NCI-H2029 (cell line): Measurements from ENCODE around the gene HEXIM2.

Experiments
- DNase-seq: peaks from one replicate; lab custom pipeline; 2025; lab: John Stamatoyannopoulos, UW

Gene HEXIM2

GRCh38 chr17:45144199-45145034 is 17.3 kb upstream of the HEXIM2 start:
- DNase-seq = no peak

GRCh38 chr17:45145035-45145389 is 16.7 kb upstream of the HEXIM2 start:
- DNase-seq = no peak

GRCh38 chr17:45146166-45146565 is 15.5 kb upstream of the HEXIM2 start:
- no peak for DNase-seq

- no peak for DNase-seq
These were observed 15.1 kb upstream of the HEXIM2 start for GRCh38 chr17:45146592-45146889.

GRCh38 chr17:45146890-45147580 is 14.6 kb upstream of the HEXIM2 start:
- peak; percentile 74 for DNase-seq

GRCh38 chr17:45147581-45148182 is 14.0 kb upstream of the HEXIM2 start:
- peak; percentile 89 for DNase-seq

GRCh38 chr17:45148183-45149036 is 13.3 kb upstream of the HEXIM2 start, which contains the start of gene HEXIM1:
Gene HEXIM1, plus strand, starts transcription at chr17:45148475. Its CDS starts 716 bp downstream, at chr17:45149191.
- DNase-seq = peak; percentile 98

GRCh38 chr17:45149037-45149668 is 12.5 kb upstream of the HEXIM2 start:
- peak; percentile 51 for DNase-seq

GRCh38 chr17:45149669-45150664 is 11.7 kb upstream of the HEXIM2 start:
- DNase-seq = no peak

GRCh38 chr17:45150911-45151809 is 10.5 kb upstream of the HEXIM2 start:
- DNase-seq = no peak

GRCh38 chr17:45155029-45155428 is 6.6 kb upstream of the HEXIM2 start:
- DNase-seq = no peak

- DNase-seq = no peak
These were observed 6.2 kb upstream of the HEXIM2 start for GRCh38 chr17:45155483-45155882.

- DNase-seq = no peak
These were observed 5.4 kb upstream of the HEXIM2 start for GRCh38 chr17:45156242-45156641.

GRCh38 chr17:45160447-45161287 is 1.0 kb upstream of the HEXIM2 start:
- DNase-seq = peak; percentile 18

GRCh38 chr17:45162025-45162687 is 481 bp downstream of the HEXIM2 start:
- no peak for DNase-seq

GRCh38 chr17:45164734-45165269 is 3.1 kb downstream of the HEXIM2 start:
- no peak for DNase-seq

- DNase-seq = no peak
These were observed 7.5 kb downstream of the HEXIM2 start for GRCh38 chr17:45168991-45169752.
